ENCODE results near the gene NSDHL.
"Not testable (repeated sequence)": the region's sequence is repeated elsewhere in the genome, so short reads cannot be mapped to it uniquely, and the experiment has no call there.

NSDHL gene

DNA sequence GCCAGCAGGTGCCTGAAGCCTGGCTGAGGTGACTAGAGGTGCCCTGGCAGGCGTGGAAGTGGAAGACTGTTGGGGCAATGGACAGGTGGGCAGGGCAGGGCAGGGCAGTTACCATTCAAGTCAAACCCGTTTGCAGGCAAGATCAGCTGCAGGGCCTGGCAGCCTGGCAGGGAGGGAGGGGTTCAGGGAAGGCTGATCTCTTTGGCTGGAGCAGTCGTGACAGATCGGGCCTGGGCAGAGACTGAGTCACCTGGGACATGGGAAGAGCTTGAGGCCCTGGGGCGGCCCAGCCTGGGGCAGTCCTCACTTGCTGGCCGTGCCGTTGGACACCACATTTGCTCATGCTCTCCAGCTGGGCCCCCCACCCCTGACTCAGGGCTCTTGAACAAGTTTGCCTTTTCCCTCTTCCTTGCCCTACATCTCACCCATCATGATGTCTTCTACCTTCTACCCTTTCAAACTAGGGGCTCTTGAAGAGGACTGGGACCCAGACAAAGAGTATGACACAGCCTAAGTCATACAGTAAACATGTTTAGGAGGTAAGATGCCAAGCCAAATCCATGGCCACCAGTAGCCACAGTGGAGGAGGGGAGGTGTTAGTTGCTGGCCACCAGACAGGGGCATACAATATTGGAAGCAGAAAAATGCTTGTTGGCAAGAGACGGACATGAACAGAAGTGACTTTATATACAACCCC is 65.0 kb downstream of the NSDHL start:
- FAIRE-seq = no peak

GRCh38 chrX:152896450-152896849 is 65.6 kb downstream of the NSDHL start:
- no peak for FAIRE-seq

DNA sequence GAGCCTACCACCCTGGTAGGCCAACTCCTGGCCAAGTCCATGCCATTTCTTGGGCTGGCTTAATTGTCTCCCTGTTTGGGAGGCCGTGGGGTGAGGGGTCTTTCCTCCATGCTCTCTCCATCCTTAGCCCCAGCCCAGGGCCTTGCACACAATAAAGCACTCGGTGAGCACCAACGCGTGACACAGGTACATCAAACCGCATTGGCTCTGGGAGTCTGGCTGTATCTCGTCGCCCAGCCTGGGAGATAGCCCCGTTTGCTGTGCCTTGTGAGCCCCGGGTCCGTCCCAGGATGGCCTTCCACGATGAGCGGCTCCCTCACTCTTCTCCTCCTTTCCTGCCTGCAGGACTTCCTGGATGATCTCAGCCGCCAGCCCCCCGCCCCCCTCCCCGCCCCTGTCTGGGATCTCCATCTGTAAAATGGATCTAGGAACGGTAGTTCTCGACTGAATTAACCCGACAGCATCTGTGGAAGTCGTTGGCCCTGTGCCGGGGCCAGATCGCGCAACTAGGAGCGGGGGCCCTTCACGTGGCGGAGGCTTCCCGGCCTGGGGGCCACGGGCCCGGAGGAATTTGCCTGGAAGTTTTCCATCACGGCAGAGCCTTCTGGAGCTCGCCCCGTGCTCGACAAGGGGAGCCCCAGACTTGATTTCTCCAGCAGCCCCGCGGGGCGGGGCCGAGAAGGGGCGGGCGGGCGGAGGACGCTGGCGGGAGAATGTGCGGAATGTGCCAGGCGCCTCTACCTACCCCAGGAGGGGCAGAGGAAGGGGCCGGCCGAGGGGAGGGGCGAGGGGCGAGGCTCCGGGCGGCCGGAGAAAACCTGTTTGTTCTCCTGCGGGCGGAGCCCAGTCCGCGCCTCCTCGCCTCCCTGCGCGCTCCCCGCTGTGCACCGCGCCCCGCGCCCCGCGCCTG is 66.6 kb downstream of the NSDHL start, which contains the start of gene ZNF185:
Gene ZNF185, plus strand, starts transcription at position 846 of the 910 bp plus-strand sequence. CDS start 16,423 bp downstream, outside the sequence.
- no peak for FAIRE-seq

DNA sequence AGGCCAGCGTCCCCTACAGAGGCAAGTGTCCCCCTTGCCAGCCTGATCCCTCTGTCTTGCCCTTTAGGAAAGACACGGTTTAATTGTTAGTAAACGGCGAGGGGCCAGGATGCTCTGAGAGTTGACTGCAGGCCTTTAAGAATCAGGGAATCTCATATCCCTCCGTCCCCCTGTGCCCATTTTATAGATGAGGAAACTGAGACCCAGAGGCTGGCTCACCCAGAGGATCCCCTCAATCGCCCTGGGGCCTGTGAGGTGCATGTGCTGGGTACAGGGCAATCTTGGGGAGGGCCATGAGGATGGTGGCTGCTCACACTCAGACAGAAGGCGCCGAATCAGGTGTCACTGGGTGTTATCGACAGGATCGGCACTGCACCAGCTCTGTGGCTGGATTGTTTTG is 67.6 kb downstream of the NSDHL start:
- FAIRE-seq = no peak

- FAIRE-seq = no peak
These were observed 68.4 kb downstream of the NSDHL start for GRCh38 chrX:152899111-152899873.

DNA sequence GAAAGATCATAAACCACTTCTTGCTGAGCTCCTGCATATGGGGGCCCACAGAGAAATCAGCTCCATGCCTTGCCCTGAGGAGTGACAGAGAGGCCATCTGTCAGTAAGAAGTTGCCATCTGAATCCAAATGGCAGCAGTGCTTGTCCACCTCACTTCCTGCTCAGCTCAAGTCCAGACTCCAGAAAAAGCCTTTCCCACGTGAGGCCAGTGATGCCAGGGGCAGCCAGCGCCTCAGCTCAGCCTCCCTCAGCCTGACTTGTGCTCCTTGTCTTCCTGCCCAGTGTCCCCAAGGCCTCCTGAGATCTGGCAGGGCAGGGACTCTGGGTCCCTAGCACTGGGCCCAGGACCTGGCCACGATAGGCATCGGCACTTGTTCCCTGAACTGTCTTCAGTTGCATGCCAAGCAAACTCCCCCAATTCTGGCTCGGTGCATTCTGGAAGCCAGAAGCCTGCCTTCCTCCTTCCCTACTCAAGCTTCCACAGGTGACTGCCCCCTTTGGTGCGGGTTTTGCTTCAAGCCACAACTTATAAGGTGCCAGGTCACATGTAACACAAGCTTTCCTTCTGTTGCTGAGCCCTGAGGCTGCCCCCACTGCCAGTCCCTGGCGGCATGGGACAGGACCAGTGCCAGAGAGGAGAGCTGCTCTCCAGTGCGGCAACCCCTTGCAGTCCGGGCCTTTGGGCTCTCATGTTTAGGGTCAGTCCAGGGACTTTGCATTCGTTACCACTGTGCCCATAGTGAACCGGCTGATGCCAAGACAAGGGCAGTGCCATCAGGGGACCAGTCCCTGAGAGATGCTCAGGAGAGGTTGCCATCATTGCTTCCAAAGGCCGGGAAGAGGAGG is 69.2 kb downstream of the NSDHL start:
- FAIRE-seq = no peak

GRCh38 chrX:152900937-152901445 is 70.1 kb downstream of the NSDHL start:
- FAIRE-seq = no peak

DNA sequence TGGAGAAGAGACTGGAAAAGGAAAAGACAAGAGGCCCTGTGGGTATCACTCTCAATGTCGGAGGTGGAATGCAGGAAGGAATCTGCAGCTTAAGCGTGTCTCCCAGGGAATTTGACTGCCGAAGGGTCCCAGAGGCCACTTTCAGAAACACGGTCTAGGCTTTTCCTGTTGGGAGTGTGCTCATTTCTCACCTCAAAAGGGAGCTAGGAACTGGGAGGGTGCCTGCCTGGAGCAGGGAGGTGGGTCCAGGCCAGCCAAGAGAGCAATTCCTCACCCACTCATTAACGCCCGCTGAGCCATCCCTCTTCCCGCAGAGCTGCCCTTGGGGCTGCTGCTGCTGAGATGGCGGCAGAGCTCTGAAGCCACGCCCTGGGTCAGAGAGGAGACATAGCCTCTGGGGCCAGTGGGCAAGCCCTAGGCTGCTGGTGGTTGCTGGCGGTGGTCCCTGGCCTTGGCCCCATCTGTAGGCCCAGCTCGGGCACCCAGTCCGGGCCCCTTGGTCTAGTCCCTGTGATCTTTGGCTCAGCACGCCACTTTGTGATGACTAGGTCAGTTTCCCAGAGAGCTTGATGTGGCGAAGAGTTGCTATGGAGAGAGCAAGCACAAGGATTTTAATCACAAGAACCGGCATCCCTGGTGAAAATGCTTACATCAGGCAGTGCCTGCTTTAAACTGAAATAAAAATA is 71.1 kb downstream of the NSDHL start:
- FAIRE-seq = no peak

DNA sequence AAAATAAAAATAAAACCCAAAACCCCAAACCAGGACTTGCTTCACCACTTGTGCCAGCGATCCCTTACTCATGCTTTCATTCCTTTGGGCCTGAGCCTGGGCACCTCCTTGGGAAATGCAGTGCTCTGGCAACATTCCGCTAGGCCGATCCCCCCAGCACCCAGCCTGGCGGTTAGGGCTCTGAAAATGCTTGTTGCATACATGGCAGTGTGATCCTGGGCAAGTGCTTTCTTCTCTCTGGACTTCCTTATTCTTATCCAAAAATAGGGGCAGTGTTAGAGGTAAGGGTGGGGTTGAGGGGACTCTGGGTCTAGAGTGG is 71.6 kb downstream of the NSDHL start:
- FAIRE-seq = no peak

DNA sequence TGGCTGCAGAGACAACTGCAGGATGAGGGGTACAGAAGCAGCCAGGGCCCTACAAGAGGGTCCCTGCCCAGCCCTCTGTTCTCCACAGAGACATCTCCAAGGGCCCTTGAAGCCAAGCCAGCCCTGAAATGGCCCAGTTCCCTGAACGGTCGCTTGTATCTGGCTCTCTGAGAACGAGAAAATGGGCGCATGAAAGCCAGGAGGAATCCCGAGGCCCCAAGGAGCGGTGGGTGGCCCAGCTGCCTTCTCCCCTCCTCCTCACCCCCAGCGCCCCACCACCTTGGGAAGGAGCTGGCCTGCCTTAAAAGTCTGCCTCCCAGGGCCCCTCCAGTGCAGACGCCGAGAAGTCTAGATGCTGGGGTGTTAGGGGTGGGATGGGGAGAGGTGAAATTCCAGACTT is 72.7 kb downstream of the NSDHL start:
- FAIRE-seq = no peak

DNA sequence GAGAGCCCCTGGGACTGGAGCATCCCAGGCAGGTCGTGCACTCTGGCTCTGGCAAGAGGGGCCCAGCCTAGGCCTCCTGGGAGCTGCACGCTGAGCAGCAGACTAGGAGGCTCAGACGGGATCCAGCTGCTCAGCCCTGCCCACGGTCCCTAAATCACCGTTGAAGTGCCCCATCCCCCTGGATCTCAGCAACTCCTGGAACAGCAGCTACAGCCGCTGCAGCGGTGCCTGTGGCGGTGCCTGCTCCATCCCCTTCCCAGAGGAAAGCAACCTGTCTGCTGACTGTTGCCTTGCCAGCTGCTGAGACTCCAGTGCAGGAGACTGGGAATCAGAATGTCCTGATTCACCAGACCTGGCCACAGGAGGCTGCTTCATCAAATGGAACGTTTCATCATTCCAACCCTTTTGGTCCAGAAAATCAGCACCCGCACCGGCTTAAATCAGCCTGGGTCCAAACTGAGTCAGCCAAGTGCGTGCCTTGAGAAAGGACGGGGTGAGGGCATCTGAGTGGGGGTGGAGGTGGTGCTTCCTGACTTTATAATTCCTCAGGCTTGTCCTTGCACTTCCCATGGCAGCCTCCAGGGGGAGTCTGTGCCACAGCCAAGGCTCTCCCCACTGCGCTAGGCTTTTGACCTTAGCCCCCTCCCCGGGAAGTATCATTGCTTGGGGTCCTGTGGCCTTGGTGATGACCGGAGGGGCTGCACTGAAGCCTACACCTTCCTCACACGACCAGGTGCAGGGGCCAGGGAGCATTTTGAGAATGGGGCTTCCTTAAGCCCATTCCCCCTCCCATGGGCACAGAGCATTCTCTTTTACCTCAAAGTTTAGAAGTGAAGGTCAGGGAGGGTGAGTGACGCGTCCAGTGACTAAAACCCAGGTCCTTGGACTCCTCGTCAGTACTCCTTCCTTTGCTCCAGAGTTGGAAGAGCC is 73.6 kb downstream of the NSDHL start:
- FAIRE-seq = no peak

- FAIRE-seq = no peak
These were observed 74.2 kb downstream of the NSDHL start for GRCh38 chrX:152905081-152905420.

DNA sequence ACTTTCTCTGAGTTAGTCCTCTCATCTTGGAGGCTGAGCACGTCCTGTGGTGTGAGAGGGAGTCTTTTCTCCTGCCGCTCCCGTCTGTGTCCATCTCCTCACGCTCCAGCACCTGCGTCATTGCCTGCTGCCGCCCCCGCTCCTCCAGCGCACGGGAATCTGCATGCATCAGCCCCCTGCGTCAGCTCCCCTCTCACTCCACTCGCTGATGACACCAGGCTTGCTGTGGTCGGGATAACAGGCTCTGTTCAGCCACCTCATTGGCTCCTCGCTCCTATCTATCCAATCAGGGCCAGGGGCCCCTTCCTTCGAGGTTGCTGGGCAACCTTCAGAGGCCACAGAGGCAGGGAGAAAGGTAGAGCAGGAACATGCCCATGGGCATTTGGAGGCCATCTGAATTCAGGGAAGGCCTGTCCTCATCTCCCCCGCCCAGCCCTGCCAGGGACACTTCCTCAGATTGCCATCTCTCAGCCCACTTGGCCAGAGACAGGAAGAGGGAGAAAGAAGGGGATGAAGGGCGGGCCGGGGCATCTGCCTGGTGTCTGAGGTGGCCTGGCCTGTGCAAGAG is 76.3 kb downstream of the NSDHL start:
- peak; percentile 51 for FAIRE-seq

DNA sequence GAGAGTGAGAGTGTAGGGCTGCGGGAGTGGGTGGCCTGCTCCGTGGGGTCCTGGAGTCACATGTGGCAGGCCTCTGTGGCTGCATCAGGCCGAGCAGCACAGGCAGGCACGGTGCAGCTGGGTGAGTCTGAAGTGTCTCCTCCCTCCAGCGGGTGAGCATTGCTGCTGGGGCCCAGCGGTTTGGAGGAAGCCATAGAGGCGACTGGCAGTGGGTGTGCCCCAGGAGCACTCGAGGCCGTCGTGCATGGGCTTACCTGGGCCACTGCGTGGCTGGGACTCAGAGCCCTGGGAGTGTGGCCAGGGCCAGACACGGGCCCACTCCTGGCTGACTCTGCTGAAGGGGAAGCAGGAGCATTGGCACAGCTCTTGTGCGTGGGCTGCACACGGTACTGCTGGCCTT is 77.6 kb downstream of the NSDHL start:
- no peak for FAIRE-seq

DNA sequence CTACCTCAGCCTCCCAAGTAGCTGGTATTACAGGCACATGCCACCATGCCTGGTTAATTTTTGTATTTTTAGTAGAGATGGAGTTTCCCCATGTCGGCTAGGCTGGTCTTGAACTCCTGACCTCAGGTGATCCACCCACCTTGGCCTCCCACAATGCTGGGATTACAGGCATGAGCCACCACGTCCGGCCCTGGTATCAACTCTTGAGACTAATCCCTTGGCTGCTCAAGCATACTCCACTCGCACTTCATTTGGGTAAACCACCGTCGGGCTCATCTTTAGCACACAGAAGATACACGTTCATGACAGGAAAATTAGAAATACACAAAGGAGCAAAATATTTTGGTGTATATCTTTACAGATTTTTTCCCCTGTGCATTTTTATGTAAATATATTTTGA is 79.2 kb downstream of the NSDHL start:
- not testable (repeated sequence) for FAIRE-seq

DNA sequence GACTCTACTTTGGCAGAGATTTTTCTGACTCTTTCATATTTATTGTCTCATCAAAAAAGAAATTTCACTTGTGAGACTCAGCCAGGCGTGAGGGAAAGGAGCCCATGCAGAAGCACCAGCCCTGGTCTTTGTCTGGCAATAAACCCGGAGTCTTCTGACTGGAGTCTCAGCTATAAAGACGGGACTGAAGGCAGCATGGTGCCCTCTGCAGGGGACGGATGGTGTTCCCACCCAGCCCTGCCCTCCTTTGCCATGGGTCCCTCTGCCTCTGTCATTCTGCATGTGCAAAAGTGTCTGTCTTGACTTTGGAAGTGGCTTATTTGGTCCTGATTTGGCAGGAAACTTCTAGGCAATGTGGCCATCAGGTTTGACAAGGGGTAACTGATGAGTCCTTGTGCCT is 81.2 kb downstream of the NSDHL start:
- no peak for FAIRE-seq

GRCh38 chrX:152912641-152913040 is 81.8 kb downstream of the NSDHL start:
- FAIRE-seq = no peak

GRCh38 chrX:152913346-152913745 is 82.5 kb downstream of the NSDHL start:
- FAIRE-seq = no peak

- no peak for FAIRE-seq
These were observed 83.0 kb downstream of the NSDHL start for GRCh38 chrX:152913910-152914309.

DNA sequence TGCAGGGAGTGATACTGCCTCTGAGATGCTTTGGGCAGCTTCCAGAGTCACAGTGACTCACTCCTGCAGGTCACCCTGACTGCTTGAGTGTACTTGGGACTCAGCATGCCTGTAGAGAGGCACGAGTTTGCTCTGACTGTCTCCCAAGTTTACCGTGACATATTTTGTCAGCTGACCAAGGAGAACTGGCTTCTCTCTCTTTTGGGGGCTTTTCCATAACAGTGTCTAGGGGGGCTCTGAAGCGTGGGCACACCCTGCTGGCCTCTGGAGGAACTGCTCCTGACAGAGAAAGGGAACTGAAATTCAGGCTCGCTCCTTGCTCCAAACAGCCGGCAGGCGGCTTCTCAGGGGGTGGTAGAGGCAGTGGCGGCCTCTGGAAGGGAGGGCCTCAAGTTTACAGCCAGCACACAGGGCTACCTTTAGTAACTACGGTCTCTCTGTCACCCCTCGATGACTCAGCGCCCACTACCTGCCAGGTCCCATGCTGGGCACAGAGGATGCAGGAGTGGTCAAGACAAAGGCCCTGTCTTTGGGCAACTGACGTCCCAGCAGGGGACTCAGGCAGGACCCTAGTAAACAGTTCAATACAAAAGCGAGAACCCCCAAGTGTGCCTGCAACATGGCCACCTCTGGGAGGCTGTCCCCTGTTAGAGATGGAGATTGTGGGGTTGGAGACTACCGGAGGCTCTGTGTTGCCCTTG is 84.8 kb downstream of the NSDHL start:
- no peak for FAIRE-seq
